Gastrocnemius medialis (tissue), 4 donors: ENCODE measurements around the gene SAMD5. TPM values are rescaled to one million over a fixed set of nuclear protein-coding genes. Genes with fewer than 3 reads are reported as not detected.

ENCODE experiments used
- ATAC-seq, 2 donors: fragments of 150-250 bp; one replicate each; pipeline ENCODE4 v1.9.1; 2016
- DNase-seq, 2 donors: peaks; one replicate each; pipeline ENCODE4 v3.0.0-alpha.2; 2019
- H3K27ac ChIP-seq, 4 donors: fragments of 200-600 bp; sonication (generic); 1 replicate in 1 of 4; 2 replicates in 3 of 4; pipeline ENCODE4 v1.5.1; 2016 to 2018; ENCODE audit warnings: mild to moderate bottlenecking in 2 of 4, moderate library complexity in 1 of 4
- H3K27me3 ChIP-seq, 3 donors: fragments of 200-600 bp; sonication (generic) in 2 of 3; 1 replicate in 1 of 3; 2 replicates in 2 of 3; pipeline versions ENCODE4 v1.5.1 to v1.6.0; 2016 to 2019; ENCODE audit warnings: mild to moderate bottlenecking in 1 of 3, moderate library complexity in 1 of 3
- H3K36me3 ChIP-seq, 2 donors: fragments of 200-600 bp; sonication (generic) in 1 of 2; one replicate each; pipeline ENCODE4 v1.5.1; 2017 to 2018
- H3K4me1 ChIP-seq, 2 donors: fragments of 200-600 bp; sonication (generic) in 1 of 2; one replicate each; pipeline ENCODE4 v1.5.1; 2016 to 2017; ENCODE audit warnings: mild to moderate bottlenecking in 2 of 2
- H3K4me3 ChIP-seq, 4 donors: fragments of 200-600 bp; sonication (generic) in 3 of 4; 1 replicate in 1 of 4; 2 replicates in 3 of 4; pipeline ENCODE4 v1.5.1; 2016 to 2019; ENCODE audit warnings: mild to moderate bottlenecking in 2 of 4
- H3K9me3 ChIP-seq, 3 donors: fragments of 200-600 bp; sonication (generic) in 2 of 3; 1 replicate in 1 of 3; 2 replicates in 2 of 3; pipeline ENCODE4 v1.5.1; 2016 to 2019
- POLR2A ChIP-seq, 2 donors: fragments of 450-650 bp; IDR thresholded peaks; one replicate each; pipeline ENCODE4 v1.6.1; 2017; ENCODE audit warnings: antibody characterized with exemption in 2 of 2, mild to moderate bottlenecking in 2 of 2, moderate library complexity in 2 of 2
- in situ Hi-C, 4 donors: fragments of 200-750 bp; cut with MboI; loops; one replicate each; pipeline versions ENCODE4 v1.15.0 to v1.8.0; 2017; ENCODE audit warnings: low sequenced_read_pairs in 4 of 4
- intact Hi-C: fragments of 100-400 bp; cut with DNase I; formaldehyde crosslinking; loops from one replicate; pipeline ENCODE4 v1.15.1; 2023; ENCODE audit warnings: low total_unique reads
- total RNA-seq, 4 donors: library from RNA; depleted of rRNA; stranded (reverse); fragments of >200 nt; gene quantifications; one replicate each; pipeline versions ENCODE4 v1.1.0 to v1.2.3, GENCODE V29; 2016
- TF ChIP-seq, protein P1 (sequence below), 5 experiments: fragments of 450-650 bp in 3 of 5; fragments of 200-600 bp in 2 of 5; sonication (generic) in 2 of 5; IDR thresholded peaks in 4 of 5; conservative IDR thresholded peaks in 1 of 5; 1 replicate in 4 of 5; 2 replicates in 1 of 5; pipeline ENCODE4 v1.5.1; 2016 to 2019; ENCODE audit warnings: antibody characterized with exemption in 5 of 5, mild to moderate bottlenecking in 3 of 5, moderate library complexity in 3 of 5

The SAMD5 gene
- total RNA-seq, 4 donors from 2014 or later, result 0.07 to 0.36 (median 0.07) TPM; not detected in 1

DNA sequence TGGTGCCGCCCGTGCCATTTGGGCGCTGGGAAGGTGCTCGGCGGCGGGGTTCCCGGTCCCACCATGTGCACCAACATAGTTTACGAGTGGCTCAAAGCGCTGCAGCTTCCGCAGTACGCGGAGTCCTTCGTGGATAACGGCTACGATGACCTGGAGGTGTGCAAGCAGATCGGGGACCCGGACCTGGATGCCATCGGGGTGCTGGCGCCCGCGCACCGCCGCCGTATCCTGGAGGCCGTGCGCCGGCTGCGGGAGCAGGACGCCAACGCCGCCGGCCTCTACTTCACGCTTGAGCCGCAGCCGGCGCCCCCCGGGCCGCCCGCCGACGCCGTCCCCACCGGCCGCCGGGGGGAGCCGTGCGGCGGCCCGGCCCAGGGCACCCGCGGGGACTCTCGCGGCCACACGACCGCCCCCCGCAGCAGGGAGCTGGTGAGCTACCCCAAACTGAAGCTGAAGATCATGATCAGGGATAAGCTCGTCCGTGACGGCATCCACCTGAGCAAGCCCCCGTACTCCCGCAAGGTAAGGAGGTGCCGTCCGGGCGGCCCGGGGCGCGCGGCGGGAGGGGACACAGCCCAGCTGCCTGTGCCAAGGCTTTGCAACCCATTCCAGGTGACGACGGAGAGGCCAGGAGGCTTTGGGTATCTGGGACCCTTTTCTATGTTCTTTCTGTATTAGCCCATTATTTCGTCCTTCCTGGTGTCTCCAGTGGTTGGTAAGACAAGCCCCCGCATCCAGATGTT is 547 bp downstream of the SAMD5 start:
- no peak for TF ChIP-seq POLR2A (IDR thresholded peaks at IDR 0.05)
- TF ChIP-seq, protein P1, sequence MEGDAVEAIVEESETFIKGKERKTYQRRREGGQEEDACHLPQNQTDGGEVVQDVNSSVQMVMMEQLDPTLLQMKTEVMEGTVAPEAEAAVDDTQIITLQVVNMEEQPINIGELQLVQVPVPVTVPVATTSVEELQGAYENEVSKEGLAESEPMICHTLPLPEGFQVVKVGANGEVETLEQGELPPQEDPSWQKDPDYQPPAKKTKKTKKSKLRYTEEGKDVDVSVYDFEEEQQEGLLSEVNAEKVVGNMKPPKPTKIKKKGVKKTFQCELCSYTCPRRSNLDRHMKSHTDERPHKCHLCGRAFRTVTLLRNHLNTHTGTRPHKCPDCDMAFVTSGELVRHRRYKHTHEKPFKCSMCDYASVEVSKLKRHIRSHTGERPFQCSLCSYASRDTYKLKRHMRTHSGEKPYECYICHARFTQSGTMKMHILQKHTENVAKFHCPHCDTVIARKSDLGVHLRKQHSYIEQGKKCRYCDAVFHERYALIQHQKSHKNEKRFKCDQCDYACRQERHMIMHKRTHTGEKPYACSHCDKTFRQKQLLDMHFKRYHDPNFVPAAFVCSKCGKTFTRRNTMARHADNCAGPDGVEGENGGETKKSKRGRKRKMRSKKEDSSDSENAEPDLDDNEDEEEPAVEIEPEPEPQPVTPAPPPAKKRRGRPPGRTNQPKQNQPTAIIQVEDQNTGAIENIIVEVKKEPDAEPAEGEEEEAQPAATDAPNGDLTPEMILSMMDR (IDR thresholded peaks at IDR 0.05 in 4 of 5, conservative IDR thresholded peaks at IDR 0.05 in 1 of 5), result no peak
- Histone ChIP-seq H3K4me3 (peak overlapping the region; percentile 50 to 69 (median 60)), H3K27ac (no peak overlapping the region), H3K27me3 (peaks cover 19 to 42% (median 37%) of the 10 kb centered on the region in 3 donors), H3K4me1 (peaks cover 8 to 20% of the 10 kb centered on the region in 2 donors), H3K9me3 (no peaks in the 10 kb centered on the region), H3K36me3 (no peaks in the 10 kb centered on the region)
- in situ Hi-C loops, result loop anchor here in 3 of 4 donors (10.0 to 25.0 kb wide), 3 partner anchors 653 to 953 kb away; no protein-coding TSS in a partner anchor
- DNase-seq (no peak), ATAC-seq (no peak)
- intact Hi-C loops, result loop anchor here (2.0 to 5.0 kb wide), 2 partner anchors 142 to 958 kb away; no protein-coding TSS in a partner anchor

DNA sequence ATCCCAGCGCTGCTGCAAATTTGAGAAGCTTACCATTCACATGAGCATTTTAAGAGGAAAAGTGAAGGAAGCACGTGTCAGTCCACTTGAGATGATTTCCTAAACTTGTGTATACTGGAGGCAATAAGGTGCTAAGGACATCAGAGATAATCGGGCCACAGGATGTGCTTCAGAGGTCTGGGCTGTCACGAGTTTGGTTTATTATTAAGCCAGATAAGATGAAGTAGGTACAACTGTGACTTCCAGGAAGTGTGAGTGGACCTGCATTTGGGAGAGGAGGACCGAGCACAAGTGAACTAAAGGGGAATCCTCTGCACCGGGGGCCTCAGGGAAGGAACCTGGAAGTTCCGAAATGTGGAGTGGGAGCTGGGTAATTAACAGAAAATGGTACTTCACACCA is 1.4 kb downstream of the SAMD5 start:
- Histone ChIP-seq H3K4me1 (peaks cover 8 to 20% of the 10 kb centered on the region in 2 donors), H3K9me3 (no peaks in the 10 kb centered on the region), H3K36me3 (no peaks in the 10 kb centered on the region), H3K4me3 (peak overlapping the region in 1 of 4 donors; percentile 57), H3K27me3 (peaks cover 14 to 34% (median 33%) of the 10 kb centered on the region in 3 donors), H3K27ac (no peak overlapping the region)
- no peak for TF ChIP-seq POLR2A (IDR thresholded peaks at IDR 0.05)
- TF ChIP-seq, protein P1 (IDR thresholded peaks at IDR 0.05 in 4 of 5, conservative IDR thresholded peaks at IDR 0.05 in 1 of 5), result no peak
- no peak for DNase-seq
- intact Hi-C loops (loop anchor here (2.0 to 5.0 kb wide), 2 partner anchors 141 to 957 kb away; no protein-coding TSS in a partner anchor), in situ Hi-C loops (loop anchor here in 3 of 4 donors (10.0 to 25.0 kb wide), 3 partner anchors 652 to 952 kb away; no protein-coding TSS in a partner anchor)
- no peak for ATAC-seq

DNA sequence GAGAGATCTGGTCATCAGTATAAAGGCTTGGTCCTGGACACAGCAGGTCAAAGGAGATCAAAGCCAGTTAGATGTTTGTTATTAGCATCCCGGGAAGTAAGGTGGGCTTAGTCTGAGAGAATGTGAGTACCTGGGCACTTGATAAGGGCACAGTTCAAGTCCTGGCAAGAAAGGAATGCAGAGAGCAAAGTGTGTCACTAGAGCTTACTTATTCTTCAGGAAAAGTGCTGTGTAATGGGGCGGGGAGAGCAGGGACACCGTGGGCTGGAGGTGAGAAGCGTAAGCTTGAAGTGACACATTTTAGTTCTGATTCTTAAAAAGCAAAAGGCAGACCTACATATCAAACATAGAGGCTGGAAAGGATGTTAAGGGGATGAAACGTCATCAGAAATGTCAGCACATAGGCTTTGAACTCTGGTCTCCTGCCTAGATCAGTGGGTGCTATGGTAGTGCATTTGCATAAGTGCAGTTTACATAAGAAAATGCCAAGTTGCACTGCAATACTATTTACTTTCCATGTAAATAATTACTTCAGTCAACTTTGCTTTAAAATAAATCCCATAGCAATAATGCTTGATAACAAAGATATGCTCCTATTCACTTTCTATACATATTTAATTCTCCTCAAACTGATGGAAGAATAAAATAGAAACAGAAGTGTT is 2.6 kb downstream of the SAMD5 start:
- no peak overlapping the region for H3K4me3 ChIP-seq
- TF ChIP-seq, protein P1 (IDR thresholded peaks at IDR 0.05 in 4 of 5, conservative IDR thresholded peaks at IDR 0.05 in 1 of 5), result no peak
- no peak for TF ChIP-seq POLR2A (IDR thresholded peaks at IDR 0.05)
- no peak for ATAC-seq
- intact Hi-C loops, result no loop called here
- in situ Hi-C loops, result loop anchor here in 2 of 4 donors (25.0 kb wide), 2 partner anchors 651 to 951 kb away; no protein-coding TSS in a partner anchor
- no peak overlapping the region for H3K27ac ChIP-seq
- H3K9me3 ChIP-seq, result no peaks in the 10 kb centered on the region
- H3K27me3 ChIP-seq, result peaks cover 12 to 28% (median 25%) of the 10 kb centered on the region in 3 donors
- no peak for DNase-seq
- peaks cover 8 to 20% of the 10 kb centered on the region in 2 donors for H3K4me1 ChIP-seq
- no peaks in the 10 kb centered on the region for H3K36me3 ChIP-seq

DNA sequence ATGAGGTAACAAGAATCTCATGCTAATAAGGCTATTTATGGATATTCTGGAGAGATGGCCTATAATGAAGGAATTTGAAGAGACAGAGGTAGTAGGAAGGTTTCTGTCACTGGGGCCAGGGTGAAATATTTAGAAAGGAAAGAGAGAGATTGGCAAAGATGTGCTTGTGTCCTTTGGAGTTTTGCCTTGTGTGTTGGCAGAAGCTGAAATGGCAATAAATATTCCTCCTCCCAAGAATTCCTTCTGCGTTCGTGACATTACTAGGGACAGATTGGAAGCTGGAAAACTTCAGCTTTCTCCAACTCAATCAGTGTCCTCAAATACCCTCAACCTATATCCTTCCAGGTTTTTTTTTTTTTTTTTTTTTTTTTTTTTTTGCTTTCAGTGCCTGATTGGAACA is 6.3 kb downstream of the SAMD5 start:
- H3K27ac ChIP-seq, result no peak overlapping the region
- no peaks in the 10 kb centered on the region for H3K9me3 ChIP-seq
- ATAC-seq (no peak), DNase-seq (no peak)
- no peaks in the 10 kb centered on the region for H3K4me1 ChIP-seq
- intact Hi-C loops, result no loop called here
- H3K36me3 ChIP-seq, result no peaks in the 10 kb centered on the region
- H3K4me3 ChIP-seq, result no peak overlapping the region
- TF ChIP-seq, protein P1 (IDR thresholded peaks at IDR 0.05 in 4 of 5, conservative IDR thresholded peaks at IDR 0.05 in 1 of 5), result no peak
- TF ChIP-seq POLR2A (IDR thresholded peaks at IDR 0.05), result no peak
- in situ Hi-C loops, result loop anchor here in 2 of 4 donors (25.0 kb wide), 2 partner anchors 647 to 947 kb away; no protein-coding TSS in a partner anchor
- H3K27me3 ChIP-seq, result peaks cover 0 to 5% (median 0%) of the 10 kb centered on the region in 3 donors
